Right renal pelvis (tissue), 4 donors: ENCODE results near the gene ZPBP. TPM values are rescaled to one million over a fixed set of nuclear protein-coding genes. Genes with fewer than 3 reads are reported as not detected.
"Not testable (repeated sequence)": the region's sequence is repeated elsewhere in the genome, so short reads cannot be mapped to it uniquely, and the experiment has no call there.

Source experiments
- DNase-seq, 4 donors: peaks; one replicate each; pipeline ENCODE4 v3.0.0-alpha.2; 2013; ENCODE audit warnings: low read depth in 4 of 4, low spot score in 3 of 4, missing footprints in 1 of 4
- polyA plus RNA-seq, 4 donors: library from polyadenylated mRNA; unstranded; fragments of 120-200 nt; gene quantifications; one replicate each; pipeline ENCODE4 v1.2.1, GENCODE V29; 2013; ENCODE audit not compliant: insufficient read length in 4 of 4

The ZPBP gene
- polyA plus RNA-seq, 4 donors: 0.21 to 0.53 (median 0.25) TPM

DNA sequence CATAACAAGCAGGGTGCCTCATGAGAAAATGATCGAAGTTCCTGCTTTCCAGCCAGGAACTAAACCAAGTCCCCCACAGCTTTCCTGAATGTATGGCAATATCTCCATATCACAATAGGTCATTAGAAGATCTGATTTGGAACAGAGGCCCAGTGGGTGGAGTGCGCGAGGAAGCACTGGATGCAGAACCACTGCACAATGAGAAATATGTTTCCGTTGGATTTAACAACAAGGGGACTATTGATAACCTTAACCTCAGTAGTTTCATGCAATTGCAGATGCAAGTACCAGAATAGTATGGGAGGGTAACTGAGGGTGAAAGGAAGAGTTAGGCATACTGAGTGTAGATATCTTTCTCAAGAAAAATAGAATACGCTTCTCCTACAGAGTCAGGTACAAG is 45.3 kb downstream of the ZPBP start:
- DNase-seq: no peak

DNA sequence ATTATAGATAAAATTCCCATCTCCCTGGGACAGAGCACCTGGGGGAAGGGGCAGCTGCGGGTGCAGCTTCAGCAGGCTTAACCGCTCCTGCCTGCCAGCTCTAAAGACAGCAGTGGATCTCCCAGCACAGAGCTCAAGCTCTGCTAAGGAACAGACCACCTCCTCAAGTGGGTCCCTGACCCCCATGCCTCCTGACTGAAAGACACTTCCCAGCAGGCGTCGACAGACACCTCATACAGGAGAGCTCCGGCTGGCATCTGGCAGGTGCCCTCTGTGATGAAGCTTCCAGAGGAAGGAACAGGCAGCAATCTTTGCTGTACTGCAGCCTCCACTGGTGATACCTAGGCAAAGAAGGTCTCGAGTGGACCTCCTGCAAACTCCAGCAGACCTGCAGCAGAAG is 51.9 kb downstream of the ZPBP start:
- DNase-seq: not testable (repeated sequence)

DNA sequence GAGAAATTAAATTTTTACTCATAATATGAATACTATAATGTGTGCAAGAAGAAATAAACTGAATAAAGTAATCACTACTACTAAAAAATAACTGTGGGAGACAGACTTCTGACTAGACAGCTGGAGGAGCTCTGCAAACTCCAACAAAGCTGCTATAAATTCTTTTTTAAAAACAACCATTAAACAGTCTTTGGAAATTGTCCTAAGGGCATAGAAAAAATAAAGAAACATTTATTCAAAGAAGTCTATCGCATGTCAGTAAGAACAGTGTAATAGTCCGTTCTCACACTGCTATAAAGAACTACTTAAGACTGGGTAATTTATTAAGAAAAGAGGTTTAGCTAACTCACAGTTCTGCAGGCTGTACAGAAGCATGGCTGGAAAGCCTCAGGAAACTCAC is 56.0 kb downstream of the ZPBP start:
- DNase-seq: no peak

DNA sequence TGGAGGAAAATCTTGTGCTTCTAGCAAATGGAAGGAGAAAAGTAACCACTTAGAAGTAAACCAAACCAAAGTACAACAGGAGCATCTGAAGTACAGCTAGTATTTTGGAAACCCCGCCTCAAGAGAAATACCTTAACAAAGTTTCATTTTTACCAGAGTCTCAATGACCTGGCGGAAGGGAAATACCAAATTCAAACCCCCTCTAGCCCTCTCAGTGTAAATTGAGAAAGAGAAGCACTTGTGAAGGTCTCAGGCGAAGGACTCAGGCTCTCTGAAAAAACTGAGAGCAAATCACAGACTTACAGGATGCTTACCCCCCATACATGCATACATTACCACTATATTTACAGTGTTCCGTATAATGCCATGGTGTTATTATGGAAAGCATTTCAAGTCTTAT is 70.1 kb downstream of the ZPBP start:
- DNase-seq: no peak

DNA sequence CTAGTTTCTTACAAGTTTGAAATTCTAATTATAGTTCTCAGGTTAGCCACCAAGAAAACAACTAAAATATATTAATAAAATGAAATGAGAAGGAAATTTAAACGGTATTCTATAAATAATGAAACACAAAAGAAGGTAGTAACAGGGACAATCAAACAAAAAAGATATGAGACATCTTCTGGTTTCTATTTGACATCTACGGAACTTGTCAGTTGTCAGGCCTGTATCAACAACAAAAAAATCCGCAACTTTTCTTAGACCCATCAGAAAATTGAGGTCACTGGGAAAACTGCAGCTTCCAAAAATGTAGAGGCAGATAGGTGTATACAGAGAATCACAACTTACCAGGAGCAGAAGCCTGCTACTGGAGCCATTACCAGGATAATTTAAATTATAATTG is 70.6 kb downstream of the ZPBP start:
- DNase-seq: no peak

DNA sequence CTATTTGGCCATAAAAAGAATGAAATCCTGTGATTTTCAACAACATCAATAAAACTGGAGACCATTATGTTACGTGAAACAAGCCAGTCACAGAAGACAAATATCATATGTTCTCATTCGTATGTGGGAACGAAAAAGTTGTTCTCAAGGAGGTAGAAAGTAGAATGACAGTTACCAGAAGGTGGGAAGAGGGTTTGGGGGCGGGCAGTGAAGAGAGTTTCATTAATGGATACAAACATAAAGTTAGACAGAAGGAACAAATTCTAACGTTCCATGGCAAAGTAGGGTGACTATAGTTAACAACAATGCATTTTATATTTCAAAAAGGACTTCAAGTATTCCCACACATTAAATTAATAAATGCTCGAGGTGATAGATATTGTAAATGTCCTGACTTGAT is 97.4 kb downstream of the ZPBP start:
- DNase-seq: no peak

DNA sequence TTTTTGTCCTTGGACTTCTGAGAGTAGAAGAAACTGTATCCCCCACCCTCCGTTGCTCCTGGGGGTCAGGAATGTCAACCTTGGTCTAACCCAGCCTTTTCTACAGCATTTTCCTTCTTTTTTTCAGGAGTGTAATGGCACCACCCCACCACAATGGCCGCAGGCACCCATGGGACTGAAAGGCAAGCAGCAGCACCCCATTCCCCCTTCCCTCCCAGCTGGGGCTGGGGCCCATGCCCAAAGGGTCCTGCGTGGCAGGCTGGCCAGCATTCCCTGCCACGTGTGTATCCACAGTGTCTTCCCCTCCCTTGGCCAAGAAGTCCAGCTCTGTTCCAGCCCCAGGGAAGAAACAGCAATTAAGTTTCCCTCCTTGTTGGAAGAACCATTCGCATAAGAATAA is 106.9 kb downstream of the ZPBP start:
- no peak for DNase-seq

DNA sequence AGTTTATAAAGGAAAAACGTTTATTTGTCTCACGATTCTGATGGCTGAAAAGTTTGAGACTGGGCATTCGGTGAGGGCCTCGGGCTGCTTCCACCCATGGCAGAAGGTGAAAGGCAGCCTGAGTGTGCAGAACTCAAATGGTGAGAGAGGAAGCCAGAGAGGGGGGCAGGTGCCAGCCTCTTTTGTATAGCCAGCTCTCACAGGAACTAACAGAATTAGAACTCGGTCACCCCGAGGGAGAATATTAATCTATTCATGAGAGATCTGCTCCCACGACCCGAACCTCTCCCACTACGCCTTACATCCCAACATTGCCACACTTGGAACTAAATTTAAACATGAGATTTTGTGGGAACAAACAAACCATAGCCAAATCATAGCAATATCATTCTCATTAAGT is 112.6 kb downstream of the ZPBP start:
- no peak for DNase-seq

DNA sequence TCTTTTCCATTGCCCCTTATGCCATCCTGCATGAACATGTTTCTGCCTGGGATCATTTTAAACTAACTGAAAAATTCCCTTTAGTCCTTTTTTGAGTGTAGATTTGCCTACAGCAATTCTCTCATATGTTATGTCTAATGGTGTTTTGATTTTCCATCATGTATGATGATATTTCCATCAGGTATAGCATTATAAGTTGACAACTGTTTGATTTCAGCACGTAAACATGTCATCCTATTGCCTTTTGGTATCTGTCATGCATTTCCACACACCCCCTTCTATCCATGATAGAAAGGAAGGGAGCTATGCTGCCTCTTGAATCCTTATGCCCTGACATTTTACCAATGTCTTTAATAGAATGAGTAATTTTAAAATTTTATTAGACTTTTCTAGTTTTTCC is 116.8 kb downstream of the ZPBP start:
- no peak for DNase-seq

DNA sequence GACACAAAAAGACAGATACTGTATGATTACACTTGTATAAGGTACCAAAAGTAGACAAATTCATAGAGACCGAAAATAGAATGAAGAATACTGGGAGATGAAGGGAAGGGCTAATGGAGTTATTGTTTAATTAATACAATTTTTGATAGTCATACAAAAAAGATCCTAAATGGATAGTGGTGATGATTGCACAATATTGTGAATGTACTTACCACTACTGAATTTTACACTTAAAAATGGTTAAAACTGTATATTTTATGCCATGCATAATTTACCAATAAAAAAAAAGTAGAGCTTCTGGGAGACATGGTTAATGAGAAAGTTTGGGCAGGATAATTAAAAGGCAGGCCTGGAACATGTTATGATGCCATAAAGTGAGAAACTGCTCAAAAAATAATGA is 119.0 kb downstream of the ZPBP start:
- no peak for DNase-seq

DNA sequence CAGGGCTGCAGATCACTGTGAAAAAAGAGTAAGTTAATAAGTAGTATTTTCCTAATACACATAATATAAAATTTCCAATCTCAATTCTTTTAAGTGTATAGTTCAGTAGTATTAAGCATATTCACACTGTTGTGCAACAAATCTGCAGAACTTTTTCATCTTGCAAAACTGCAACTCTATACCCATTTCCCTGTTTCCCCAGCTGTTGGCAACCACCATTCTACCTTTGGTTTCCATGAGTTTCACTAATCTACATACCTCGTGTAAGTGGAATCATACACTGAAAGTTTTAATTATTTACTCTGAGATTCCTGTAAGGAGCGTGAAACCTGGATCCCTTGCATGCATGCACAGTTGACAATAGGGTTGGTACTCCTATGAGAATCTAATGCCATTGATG is 155.4 kb downstream of the ZPBP start:
- no peak for DNase-seq

DNA sequence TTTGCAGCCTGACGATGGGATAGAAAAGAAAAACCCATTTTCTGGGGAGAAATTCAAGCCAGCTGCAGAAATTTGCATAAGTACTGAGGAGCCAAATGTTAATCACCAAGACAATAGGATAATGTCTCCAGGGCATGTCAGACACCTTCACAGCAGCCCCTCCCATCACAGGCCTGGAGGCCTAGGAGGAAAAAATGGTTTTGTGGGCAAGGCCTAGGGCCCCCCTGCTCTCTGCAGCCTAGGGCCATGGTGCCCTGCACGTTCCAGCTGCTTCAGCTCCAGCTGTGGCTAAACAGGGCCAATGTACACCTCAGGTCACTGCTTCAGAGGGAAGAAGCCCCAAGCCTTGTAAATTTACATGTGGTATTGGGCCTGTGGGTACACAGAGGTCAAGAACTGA is 161.4 kb downstream of the ZPBP start:
- DNase-seq: no peak

DNA sequence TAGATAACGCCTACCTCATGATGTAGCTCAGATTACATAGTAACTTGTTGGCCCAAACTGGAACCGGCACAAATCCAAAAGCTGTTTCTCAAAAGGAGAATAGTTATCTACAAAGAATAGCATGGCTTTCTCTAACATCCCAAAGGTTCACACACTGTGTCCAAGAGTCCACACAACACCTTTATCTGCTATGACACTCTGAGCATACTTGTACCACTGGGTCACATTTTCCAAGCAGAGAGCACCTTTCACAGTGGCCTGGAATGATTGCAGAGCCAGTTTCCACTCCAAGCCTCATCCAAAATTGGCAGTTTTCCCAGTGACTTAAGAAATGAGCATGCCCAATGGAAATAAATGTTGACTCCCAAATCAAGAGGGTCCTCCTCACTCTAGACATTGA is 164.3 kb downstream of the ZPBP start:
- DNase-seq: no peak

DNA sequence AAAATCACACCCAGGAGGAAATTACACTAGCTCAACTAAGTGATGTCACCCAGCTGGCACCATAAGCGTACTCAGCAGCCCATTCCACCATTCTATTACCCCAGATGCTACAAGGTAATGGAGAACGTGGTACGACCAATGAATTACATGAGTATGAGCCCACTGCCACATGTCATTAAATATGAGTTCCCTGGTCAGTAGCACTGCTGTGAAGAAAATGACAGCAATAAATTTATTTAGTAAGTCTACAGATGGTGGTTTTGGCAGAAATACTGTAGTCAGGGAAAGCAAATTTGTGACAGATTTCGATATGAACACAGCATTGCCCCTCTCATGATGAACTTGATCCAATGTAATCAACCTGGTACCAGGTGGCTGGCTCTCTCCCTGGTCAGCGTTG is 165.4 kb downstream of the ZPBP start:
- DNase-seq: no peak

DNA sequence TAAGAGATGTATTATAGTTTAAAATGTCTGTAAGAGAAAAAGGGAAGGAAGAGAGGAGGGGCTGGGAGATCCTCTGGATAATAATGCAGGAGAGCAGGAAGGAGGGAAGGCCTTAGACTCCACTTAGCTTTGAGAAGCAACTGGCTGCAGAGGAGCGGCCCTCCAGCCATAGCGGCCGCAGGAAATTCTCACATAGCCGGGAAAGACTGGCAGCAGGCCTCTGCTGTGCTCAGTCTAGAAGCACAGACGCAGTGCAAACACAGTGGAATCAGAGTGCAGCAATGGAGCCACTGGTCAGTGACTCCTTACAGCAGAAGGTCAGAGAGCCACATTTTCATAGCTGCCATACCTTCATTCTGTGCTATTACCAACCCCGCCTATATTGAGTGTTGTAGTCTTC is 166.3 kb downstream of the ZPBP start:
- no peak for DNase-seq

DNA sequence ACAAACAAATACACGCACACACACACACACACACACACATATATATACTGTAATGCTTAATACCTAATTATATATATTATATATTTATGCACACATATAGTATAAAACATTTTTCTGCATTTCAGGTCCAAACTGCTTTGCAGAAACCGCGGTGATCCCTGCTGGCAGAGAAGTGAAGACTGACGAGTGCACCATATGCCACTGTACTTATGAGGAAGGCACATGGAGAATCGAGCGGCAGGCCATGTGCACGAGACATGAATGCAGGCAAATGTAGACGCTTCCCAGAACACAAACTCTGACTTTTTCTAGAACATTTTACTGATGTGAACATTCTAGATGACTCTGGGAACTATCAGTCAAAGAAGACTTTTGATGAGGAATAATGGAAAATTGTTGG is 181.1 kb downstream of the ZPBP start:
- DNase-seq: no peak

DNA sequence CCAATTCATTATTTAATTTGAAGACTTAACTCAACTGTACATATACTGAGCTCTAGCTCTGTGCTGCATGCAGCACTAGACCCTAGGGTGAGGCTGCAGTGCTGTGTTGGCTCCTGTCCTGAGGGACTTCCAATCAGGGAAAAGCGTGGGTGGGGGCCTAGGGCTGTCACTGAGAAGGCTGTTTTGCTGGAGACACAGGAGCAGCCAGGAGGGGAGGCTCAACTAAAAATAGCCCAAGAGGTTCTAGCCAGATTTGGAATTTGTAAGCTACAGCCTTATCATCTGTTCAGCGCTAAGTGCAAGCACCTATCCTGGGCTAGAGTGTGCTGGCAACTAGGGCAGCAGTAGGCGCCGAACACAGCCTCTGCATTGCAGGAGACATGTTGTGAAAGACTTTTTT is 198.5 kb downstream of the ZPBP start:
- no peak for DNase-seq

DNA sequence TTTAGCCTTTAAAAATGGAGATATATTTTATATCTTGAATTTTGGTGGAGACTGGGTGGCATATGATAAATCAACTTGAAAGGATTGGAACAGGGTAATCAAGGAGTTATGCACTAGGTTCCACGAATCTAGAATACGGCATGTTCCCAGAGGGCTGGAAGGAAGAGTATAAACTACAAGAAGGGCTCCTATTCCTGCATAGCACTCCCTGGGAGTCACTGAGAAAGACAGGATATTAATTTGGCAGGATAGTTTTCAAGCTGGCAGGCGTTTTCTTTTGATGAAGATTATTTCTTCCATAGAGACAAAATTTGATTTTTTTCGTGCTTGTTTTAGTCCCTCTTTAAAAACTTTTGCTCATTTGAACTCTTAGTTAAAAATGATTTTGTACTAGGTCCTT is 199.9 kb downstream of the ZPBP start:
- no peak for DNase-seq

DNA sequence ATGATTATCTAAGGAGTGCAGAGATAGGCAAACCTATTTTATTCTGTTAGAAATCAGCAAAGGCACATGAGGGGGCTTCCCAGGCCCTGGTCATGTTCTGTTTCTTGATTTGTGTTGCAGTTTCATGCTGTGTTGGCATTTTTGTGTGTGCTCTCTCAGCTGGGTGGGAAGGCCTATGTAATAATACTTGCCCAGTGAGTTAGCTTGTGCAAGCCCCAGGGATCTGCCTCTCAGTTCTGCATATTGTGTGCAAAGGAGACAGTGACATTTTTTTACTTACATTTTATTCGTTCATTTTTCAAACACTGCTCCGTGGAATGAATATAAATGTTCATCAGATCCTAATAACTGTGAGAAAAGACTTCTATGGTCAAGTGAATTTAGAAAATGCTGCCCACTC is 200.6 kb downstream of the ZPBP start:
- DNase-seq: no peak

Other genes starting within 250 kb of the ZPBP start
- 1 to 10 TPM; 1.3 to 1.9 (median 1.5) TPM for gene IKZF1, start 211.5 kb upstream of the ZPBP start, polyA plus RNA-seq